SU-DHL-6 (cell line): ENCODE results near the gene NR0B1.

Experiments used
- H2AFZ ChIP-seq: fragments of 200-600 bp; sonication (generic); 2 replicates; pipeline ENCODE4 v1.6.1; 2014; ENCODE audit warnings: low read depth, mild to moderate bottlenecking, moderate library complexity, mixed read lengths, antibody characterized with exemption, low read length; ENCODE audit not compliant: severe bottlenecking
- H3F3A ChIP-seq: fragments of 200-600 bp; shearing (Covaris generic); 2 replicates; pipeline ENCODE4 v1.6.0; 2016; ENCODE audit warnings: antibody characterized with exemption, mild to moderate bottlenecking; ENCODE audit not compliant: insufficient read depth
- H3K27ac ChIP-seq: fragments of 200-600 bp; sonication (generic); 2 replicates; pipeline ENCODE4 v1.5.1; 2016; ENCODE audit warnings: low read depth, mild to moderate bottlenecking, low read length, moderate library complexity, mixed read lengths
- H3K27me3 ChIP-seq: fragments of 200-600 bp; sonication (generic), shearing (Covaris generic); 2 replicates; pipeline ENCODE4 v1.6.0; 2014; ENCODE audit warnings: mild to moderate bottlenecking, low read length
- H3K36me3 ChIP-seq: fragments of 200-600 bp; sonication (generic); 2 replicates; pipeline ENCODE4 v1.6.1; 2014; ENCODE audit warnings: mild to moderate bottlenecking, low read length, mixed read lengths
- H3K4me2 ChIP-seq: fragments of 300-600, 200-600 bp; shearing (Covaris generic), sonication (generic); 2 replicates; pipeline ENCODE4 v1.6.0; 2014; ENCODE audit warnings: low read length, low read depth, mild to moderate bottlenecking; ENCODE audit not compliant: poor library complexity, severe bottlenecking
- H3K4me3 ChIP-seq: fragments of 200-600 bp; sonication (generic); 2 replicates; pipeline ENCODE4 v1.5.1; 2014; ENCODE audit warnings: antibody characterized with exemption, low read length, mild to moderate bottlenecking, mixed read lengths; ENCODE audit not compliant: insufficient read depth, poor library complexity, severe bottlenecking
- H3K79me2 ChIP-seq: fragments of 200-600 bp; sonication (generic); 2 replicates; pipeline ENCODE4 v1.6.1; 2014; ENCODE audit warnings: mild to moderate bottlenecking, low read length, moderate library complexity; ENCODE audit not compliant: insufficient read depth
- H3K9ac ChIP-seq: fragments of 200-600 bp; sonication (generic); 2 replicates; pipeline ENCODE4 v1.7.0; 2014; ENCODE audit warnings: mild to moderate bottlenecking, low read length
- H3K9me2 ChIP-seq: fragments of 200-600 bp; sonication (generic); replicated peaks from 2 replicates; pipeline ENCODE4 v1.6.1; 2014; ENCODE audit warnings: low read length; ENCODE audit not compliant: insufficient read depth
- H3K9me3 ChIP-seq: fragments of 200-600 bp; sonication (generic); 2 replicates; pipeline ENCODE4 v1.6.1; 2014; ENCODE audit warnings: low read length, mixed read lengths; ENCODE audit not compliant: insufficient read depth
- H4K20me1 ChIP-seq: fragments of 200-600 bp; sonication (generic); 2 replicates; pipeline ENCODE4 v1.6.1; 2014; ENCODE audit warnings: low read depth, mild to moderate bottlenecking, antibody characterized with exemption, low read length, moderate library complexity, mixed read lengths
- CTCF ChIP-seq: fragments of 200-600 bp; sonication (generic); IDR thresholded peaks from one replicate; pipeline ENCODE4 v1.5.1; 2017; ENCODE audit warnings: antibody characterized with exemption, mild to moderate bottlenecking, low read length, moderate library complexity; ENCODE audit not compliant: insufficient read depth, poor library complexity, severe bottlenecking
- EZH2phosphoT487 ChIP-seq: fragments of 200-600 bp; sonication (generic), shearing (Covaris generic); conservative IDR thresholded peaks from 2 replicates; pipeline ENCODE4 v1.6.1; 2018; ENCODE audit warnings: mild to moderate bottlenecking, antibody characterized with exemption, low read length, moderate library complexity, mixed read lengths

The NR0B1 gene

GRCh38 chrX:30275498-30275897 lies 33.7 kb downstream of the NR0B1 start:
- Histone ChIP-seq H3F3A (no peaks in the 10 kb centered on the region), H3K4me3 (no peak overlapping the region), H3K9me3 (no peaks in the 10 kb centered on the region), H3K27me3 (no peaks in the 10 kb centered on the region), H3K9ac (no peak overlapping the region), H3K79me2 (no peaks in the 10 kb centered on the region), H3K4me2 (no peak overlapping the region), H2AFZ (no peak overlapping the region), H3K36me3 (no peaks in the 10 kb centered on the region), H3K9me2 (no peaks in the 10 kb centered on the region), H4K20me1 (no peaks in the 10 kb centered on the region), H3K27ac (no peak overlapping the region)
- TF ChIP-seq EZH2phosphoT487 (no peak), CTCF (no peak)

- no peaks in the 10 kb centered on the region for H3K9me2 ChIP-seq
- no peaks in the 10 kb centered on the region for H3F3A ChIP-seq
- no peaks in the 10 kb centered on the region for H3K79me2 ChIP-seq
- H3K9me3 ChIP-seq: no peaks in the 10 kb centered on the region
- no peaks in the 10 kb centered on the region for H3K36me3 ChIP-seq
- no peaks in the 10 kb centered on the region for H4K20me1 ChIP-seq
- H3K27me3 ChIP-seq: no peaks in the 10 kb centered on the region
- no peak overlapping the region for H3K27ac ChIP-seq
- H3K4me2 ChIP-seq: no peak overlapping the region
- H3K4me3 ChIP-seq: no peak overlapping the region
- H3K9ac ChIP-seq: no peak overlapping the region
- TF ChIP-seq CTCF (no peak), EZH2phosphoT487 (no peak)
- no peak overlapping the region for H2AFZ ChIP-seq
Measured at GRCh38 chrX:30270639-30271038, 38.6 kb downstream of the NR0B1 start.

- no peak overlapping the region for H3K27ac ChIP-seq
- H3K9me3 ChIP-seq: no peaks in the 10 kb centered on the region
- no peaks in the 10 kb centered on the region for H3F3A ChIP-seq
- no peak overlapping the region for H2AFZ ChIP-seq
- H4K20me1 ChIP-seq: no peaks in the 10 kb centered on the region
- no peaks in the 10 kb centered on the region for H3K79me2 ChIP-seq
- H3K36me3 ChIP-seq: no peaks in the 10 kb centered on the region
- no peaks in the 10 kb centered on the region for H3K9me2 ChIP-seq
- no peak overlapping the region for H3K4me2 ChIP-seq
- H3K27me3 ChIP-seq: no peaks in the 10 kb centered on the region
- TF ChIP-seq CTCF (no peak), EZH2phosphoT487 (no peak)
- no peak overlapping the region for H3K4me3 ChIP-seq
- H3K9ac ChIP-seq: no peak overlapping the region
Measured at GRCh38 chrX:30262763-30263162, 46.4 kb downstream of the NR0B1 start.
